ENCODE measurements around the gene CFAP97D1. TPM values are rescaled to one million over a fixed set of nuclear protein-coding genes. Genes with fewer than 3 reads are reported as not detected.

CFAP97D1 gene
- not detected in 2 replicates for total RNA-seq (2013; cell fraction: nucleolus; rRNA removed)
- total RNA-seq (2014; rRNA removed): not detected in 2 replicates
- 0.05 TPM in 1 of 2 replicates, not detected in the other for total RNA-seq (2014; rRNA removed; fragmentation: Illumina TruSeq; extraction: Trizol)
- not detected in 2 replicates for total RNA-seq (2021)
- polyA plus RNA-seq (2011; ENCODE audit: low read depth): not detected
- polyA plus RNA-seq (2011; rRNA removed): 0.03 TPM in 1 of 2 replicates, not detected in the other
- not detected in 2 replicates for polyA plus RNA-seq (2011; cell fraction: cytosol; rRNA removed)
- polyA plus RNA-seq (2011; cell fraction: nucleus; rRNA removed): not detected in 2 replicates
- polyA plus RNA-seq (2012): not detected in 2 replicates
- 0.13 TPM in 1 of 2 replicates, not detected in the other for polyA plus RNA-seq (2014; fragmentation: Illumina TruSeq; extraction: Trizol)
- polyA plus RNA-seq (2014; fragmentation: Nextera tagmentation; extraction: Ambion mirVana): not detected
- not detected in 2 replicates for polyA plus RNA-seq (2014; rRNA removed)
- polyA plus RNA-seq (2016; fragmentation: Nextera tagmentation; extraction: Ambion mirVana): not detected
- polyA minus RNA-seq (2011; rRNA and poly(A)+ RNA removed): not detected in 2 replicates
- polyA minus RNA-seq (2011; cell fraction: cytosol; rRNA and poly(A)+ RNA removed): not detected in 2 replicates
- not detected in 2 replicates for polyA minus RNA-seq (2011; cell fraction: nucleus; rRNA and poly(A)+ RNA removed)
- not detected for Bru-seq, nascent RNA
- BruChase-seq, experiment 1, labeled RNA remaining after a 6-hour chase: not detected
- BruChase-seq, experiment 2, labeled RNA remaining after a 2-hour chase: percentile 15 among the genes with signal in this experiment
- long read RNA-seq, experiment 1: 0 reads
- long read RNA-seq, experiment 2: 0 reads

DNA sequence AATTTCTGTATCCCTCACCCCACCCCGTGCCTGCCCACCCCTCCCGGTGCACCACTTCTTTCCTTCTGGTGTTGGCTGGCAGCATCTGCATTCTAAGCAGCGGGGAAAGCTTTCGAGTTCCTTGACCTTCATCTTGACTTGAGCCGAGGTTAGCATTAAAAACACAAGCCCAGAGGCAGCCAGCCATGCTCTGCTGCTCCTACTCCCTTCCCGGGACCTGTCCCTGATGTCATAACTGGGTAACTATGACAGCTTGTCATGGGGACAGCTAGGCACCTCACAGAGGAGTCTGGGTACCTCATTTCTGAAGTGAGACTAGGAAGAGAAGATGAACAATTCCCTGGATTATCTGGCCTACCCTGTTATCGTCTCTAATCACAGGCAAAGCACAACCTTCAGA lies at the start of gene CFAP97D1:
Gene CFAP97D1, plus strand, starts transcription at position 301 of the 400 bp plus-strand sequence. Its CDS starts 28 bp downstream, at position 329.
- Histone ChIP-seq H3K9ac (ENCODE audit: control insufficient read depth, insufficient read depth, low read length) (peak within 1 kb of the TSS; percentile 73; the same call in 1 of the 2 replicates), H3K27me3 (replicated peaks in 1 of 2; ENCODE audit: control insufficient read depth in 2 of 2, insufficient read depth in 2 of 2, low read length in 1 of 2) (peaks cover 5 to 12% of the 10 kb centered on the region in 2 experiments; a peak in 2 of 4 replicates), H3K27ac (ENCODE audit: control insufficient read depth, insufficient read depth) (no peak within 1 kb of the TSS), H2AFZ (ENCODE audit: control insufficient read depth, low read depth, low read length) (peak within 1 kb of the TSS; percentile 75), H3K4me2 (ENCODE audit: control insufficient read depth, insufficient read depth) (peak within 1 kb of the TSS; percentile 91), H4K20me1 (ENCODE audit: control insufficient read depth, insufficient read depth) (no peaks in the 10 kb centered on the region), H3K9me3 (replicated peaks; ENCODE audit: control insufficient read depth, insufficient read depth, low read length) (no peaks in the 10 kb centered on the region), H3K79me2 (ENCODE audit: control insufficient read depth, insufficient read depth, low read length) (no peaks in the 10 kb centered on the region; the same call in 1 of the 2 replicates), H3K4me1 (ENCODE audit: control insufficient read depth, insufficient read depth, low read length) (no peaks in the 10 kb centered on the region), H3K36me3 (ENCODE audit: control insufficient read depth in 2 of 2, insufficient read depth in 2 of 2, low read length in 1 of 2) (no peaks in the 10 kb centered on the region), H3K4me3 (peak within 1 kb of the TSS; percentile 89; the same call in 1 of the 2 replicates)
- intact Hi-C loops (cut with micrococcal nuclease; ENCODE audit: unreplicated experiment) (no loop called here), in situ Hi-C loops (cut with MboI) (no loop called here)
- ChIA-PET SMC1A (ENCODE audit: uncharacterized antibody, unreplicated experiment) (interaction anchor here (1.2 to 1.4 kb wide), 2 partner anchors 14 to 66 kb away, joined by 3 to 4 read pairs; partner anchors contain the start of gene CD300LG), CTCF (interaction anchor here (0.8 to 1.6 kb wide), 2 partner anchors 13 to 14 kb away, joined by 3 to 4 read pairs; no protein-coding TSS in a partner anchor), RAD21 (ENCODE audit: unreplicated experiment) (no interaction called here), POLR2A (no interaction called here)
- BruUV-seq (replicated peaks): no TSS peak
- FAIRE-seq: no peak
- ATAC-seq: no peak
- no peak for DNase-seq (ENCODE audit: low read depth, low spot score)
- 15% methylated on average over 7 of the region's 7 CpGs for WGBS (ENCODE audit: insufficient coverage, insufficient replicate concordance, low lambda C conversion rate, missing lambda C conversion rate)
- TF ChIP-seq POLR2AphosphoS5 (IDR thresholded peaks at IDR 0.05; ENCODE audit: low read length) (no peak), PML (IDR thresholded peaks at IDR 0.05; ENCODE audit: low read length) (no peak)
- TF ChIP-seq, protein P1, sequence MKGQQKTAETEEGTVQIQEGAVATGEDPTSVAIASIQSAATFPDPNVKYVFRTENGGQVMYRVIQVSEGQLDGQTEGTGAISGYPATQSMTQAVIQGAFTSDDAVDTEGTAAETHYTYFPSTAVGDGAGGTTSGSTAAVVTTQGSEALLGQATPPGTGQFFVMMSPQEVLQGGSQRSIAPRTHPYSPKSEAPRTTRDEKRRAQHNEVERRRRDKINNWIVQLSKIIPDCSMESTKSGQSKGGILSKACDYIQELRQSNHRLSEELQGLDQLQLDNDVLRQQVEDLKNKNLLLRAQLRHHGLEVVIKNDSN (IDR thresholded peaks at IDR 0.05; ENCODE audit: borderline replicate concordance, extremely low read length, insufficient read depth, low read depth, low read length): no peak
- TF ChIP-seq, protein P2, sequence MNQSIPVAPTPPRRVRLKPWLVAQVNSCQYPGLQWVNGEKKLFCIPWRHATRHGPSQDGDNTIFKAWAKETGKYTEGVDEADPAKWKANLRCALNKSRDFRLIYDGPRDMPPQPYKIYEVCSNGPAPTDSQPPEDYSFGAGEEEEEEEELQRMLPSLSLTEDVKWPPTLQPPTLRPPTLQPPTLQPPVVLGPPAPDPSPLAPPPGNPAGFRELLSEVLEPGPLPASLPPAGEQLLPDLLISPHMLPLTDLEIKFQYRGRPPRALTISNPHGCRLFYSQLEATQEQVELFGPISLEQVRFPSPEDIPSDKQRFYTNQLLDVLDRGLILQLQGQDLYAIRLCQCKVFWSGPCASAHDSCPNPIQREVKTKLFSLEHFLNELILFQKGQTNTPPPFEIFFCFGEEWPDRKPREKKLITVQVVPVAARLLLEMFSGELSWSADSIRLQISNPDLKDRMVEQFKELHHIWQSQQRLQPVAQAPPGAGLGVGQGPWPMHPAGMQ (IDR thresholded peaks at IDR 0.05; ENCODE audit: borderline replicate concordance): no peak

Measured in GM12878 (cell line).